ENCODE measurements around the gene FREM2. TPM values are rescaled to one million over a fixed set of nuclear protein-coding genes. Genes with fewer than 3 reads are reported as not detected.

Gene FREM2
- total RNA-seq, 4 donors from 2014 or later, result under 0.01 to 34.3 (median 2.5) TPM

GRCh38 chr13:38755793-38756192 lies 68.9 kb downstream of the FREM2 start:
- no peaks in the 10 kb centered on the region for H3K9me3 ChIP-seq
- no peaks in the 10 kb centered on the region for H3K4me1 ChIP-seq
- no peak overlapping the region for H3K4me3 ChIP-seq
- no peaks in the 10 kb centered on the region for H3K27me3 ChIP-seq
- H3K36me3 ChIP-seq, result no peaks in the 10 kb centered on the region
- intact Hi-C loops (cut with DNase I; ENCODE audit: low total_unique reads), result no loop called here
- no peak for DNase-seq
- no peak overlapping the region for H3K27ac ChIP-seq
- no peak for TF ChIP-seq CTCF (IDR thresholded peaks at IDR 0.05)
- TF ChIP-seq POLR2A (IDR thresholded peaks at IDR 0.05), result no peak

DNA sequence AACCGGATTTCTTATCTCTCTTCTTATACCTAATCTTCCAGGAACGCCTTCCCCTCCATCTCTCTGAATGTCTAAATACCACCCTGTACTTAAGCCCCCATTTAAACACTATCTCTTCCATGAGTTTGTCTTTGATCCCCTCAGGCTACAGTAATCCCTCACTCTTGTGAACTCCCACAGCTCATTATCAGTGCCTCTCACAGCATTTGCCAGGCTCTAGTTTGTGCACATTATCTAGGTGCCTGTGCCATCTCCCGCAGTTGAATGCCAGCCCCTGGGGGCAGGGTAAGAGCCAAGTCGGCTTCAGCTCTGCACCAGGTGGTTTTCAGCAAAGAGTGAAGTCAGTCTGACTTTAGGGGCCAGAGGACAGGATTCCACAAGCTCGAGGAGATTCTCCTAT lies 71.4 kb downstream of the FREM2 start:
- intact Hi-C loops (cut with DNase I; ENCODE audit: low total_unique reads), result no loop called here
- Histone ChIP-seq H3K4me1 (no peaks in the 10 kb centered on the region), H3K27me3 (no peaks in the 10 kb centered on the region), H3K9me3 (no peaks in the 10 kb centered on the region), H3K4me3 (no peak overlapping the region), H3K36me3 (no peaks in the 10 kb centered on the region), H3K27ac (no peak overlapping the region)
- TF ChIP-seq CTCF (IDR thresholded peaks at IDR 0.05) (no peak), POLR2A (IDR thresholded peaks at IDR 0.05) (no peak)
- no peak for DNase-seq

- TF ChIP-seq CTCF (IDR thresholded peaks at IDR 0.05), result no peak
- TF ChIP-seq POLR2A (IDR thresholded peaks at IDR 0.05), result no peak
- Histone ChIP-seq H3K27ac (no peak overlapping the region), H3K36me3 (no peaks in the 10 kb centered on the region), H3K27me3 (no peaks in the 10 kb centered on the region), H3K9me3 (no peaks in the 10 kb centered on the region), H3K4me3 (no peak overlapping the region), H3K4me1 (no peaks in the 10 kb centered on the region)
- DNase-seq, result no peak
- intact Hi-C loops (cut with DNase I; ENCODE audit: low total_unique reads), result no loop called here
Measured at GRCh38 chr13:38759390-38759789, 72.5 kb downstream of the FREM2 start.

GRCh38 chr13:38763446-38764381 lies 76.8 kb downstream of the FREM2 start:
- H3K4me1 ChIP-seq, result no peaks in the 10 kb centered on the region
- no peaks in the 10 kb centered on the region for H3K9me3 ChIP-seq
- no peaks in the 10 kb centered on the region for H3K27me3 ChIP-seq
- H3K27ac ChIP-seq, result no peak overlapping the region
- no peak overlapping the region for H3K4me3 ChIP-seq
- no peaks in the 10 kb centered on the region for H3K36me3 ChIP-seq
- DNase-seq, result no peak
- intact Hi-C loops (cut with DNase I; ENCODE audit: low total_unique reads), result no loop called here
- TF ChIP-seq CTCF (IDR thresholded peaks at IDR 0.05) (peak; percentile 21 to 68 (median 36)), POLR2A (IDR thresholded peaks at IDR 0.05) (no peak)

- Histone ChIP-seq H3K4me1 (no peaks in the 10 kb centered on the region), H3K9me3 (no peaks in the 10 kb centered on the region), H3K27me3 (no peaks in the 10 kb centered on the region), H3K27ac (no peak overlapping the region), H3K4me3 (no peak overlapping the region), H3K36me3 (no peaks in the 10 kb centered on the region)
- TF ChIP-seq POLR2A (IDR thresholded peaks at IDR 0.05), result no peak
- no peak for DNase-seq
- intact Hi-C loops (cut with DNase I; ENCODE audit: low total_unique reads), result no loop called here
Measured at GRCh38 chr13:38766799-38767198, 79.9 kb downstream of the FREM2 start.
